Suprapubic skin (tissue), 4 donors: ENCODE measurements around the gene OSGEPL1. TPM values are rescaled to one million over a fixed set of nuclear protein-coding genes. Genes with fewer than 3 reads are reported as not detected.
A peak's percentile ranks its signal among the peaks of the same experiment; 100 is the strongest.

Experiments used
- DNase-seq, 2 donors: peaks; one replicate each; pipeline ENCODE4 v3.0.0-alpha.2; 2019; ENCODE audit warnings: low spot score in 2 of 2
- H3K27ac ChIP-seq: fragments of 200-600 bp; sonication (generic); one replicate; pipeline ENCODE4 v1.5.1; 2019
- H3K27me3 ChIP-seq: fragments of 200-600 bp; sonication (generic); one replicate; pipeline ENCODE4 v1.5.1; 2019
- H3K36me3 ChIP-seq: fragments of 200-600 bp; sonication (generic); one replicate; pipeline ENCODE4 v1.5.1; 2019
- H3K4me1 ChIP-seq: fragments of 200-600 bp; sonication (generic); one replicate; pipeline ENCODE4 v1.5.1; 2019
- H3K4me3 ChIP-seq: fragments of 200-600 bp; sonication (generic); one replicate; pipeline ENCODE4 v1.5.1; 2019; ENCODE audit warnings: mild to moderate bottlenecking
- H3K9me3 ChIP-seq: fragments of 200-600 bp; sonication (generic); one replicate; pipeline ENCODE4 v1.5.1; 2019
- CTCF ChIP-seq, 2 donors: fragments of 200-600 bp in 1 of 2; fragments of 450-650 bp in 1 of 2; sonication (generic) in 1 of 2; IDR thresholded peaks; one replicate each; pipeline ENCODE4 v1.5.1; 2016 to 2019; ENCODE audit warnings: antibody characterized with exemption in 2 of 2, mild to moderate bottlenecking in 1 of 2, moderate library complexity in 1 of 2
- EP300 ChIP-seq: sonication (generic); formaldehyde crosslinking; IDR thresholded peaks from one replicate; pipeline ENCODE4 v1.6.1; 2017; ENCODE audit warnings: antibody characterized with exemption
- POLR2A ChIP-seq, 2 donors: fragments of 450-650 bp; IDR thresholded peaks; one replicate each; pipeline ENCODE4 v1.6.1; 2017; ENCODE audit warnings: antibody characterized with exemption in 2 of 2, mild to moderate bottlenecking in 2 of 2, moderate library complexity in 2 of 2
- POLR2AphosphoS5 ChIP-seq, 3 donors: sonication (generic); formaldehyde crosslinking; IDR thresholded peaks; one replicate each; pipeline ENCODE4 v1.6.1; 2017; ENCODE audit warnings: antibody characterized with exemption in 3 of 3
- WGBS: methylation state at CpG from one replicate; pipeline ENCODE4 v1.1.5; 2018; 5-methylcytosine and 5-hydroxymethylcytosine counted together
- total RNA-seq, 4 donors: library from RNA; depleted of rRNA; stranded (reverse); fragments of >200 nt; gene quantifications; one replicate each; pipeline ENCODE4 v1.1.0, GENCODE V29; 2016

OSGEPL1 gene
- total RNA-seq, 4 donors from 2014 or later: 3.1 to 14.3 (median 8.9) TPM

- H3K4me3 ChIP-seq: no peak overlapping the region
- no peak for TF ChIP-seq EP300
- TF ChIP-seq CTCF (IDR thresholded peaks at IDR 0.05): peak; percentile 23 to 49
- TF ChIP-seq POLR2A (IDR thresholded peaks at IDR 0.05): no peak
- no peak for TF ChIP-seq POLR2AphosphoS5 (IDR thresholded peaks at IDR 0.05)
- 37% methylated on average over 6 of the region's 6 CpGs for WGBS
- H3K9me3 ChIP-seq: no peaks in the 10 kb centered on the region
- no peaks in the 10 kb centered on the region for H3K4me1 ChIP-seq
- no peak overlapping the region for H3K27ac ChIP-seq
- H3K27me3 ChIP-seq: no peaks in the 10 kb centered on the region
- no peak for DNase-seq
- peaks cover 3% of the 10 kb centered on the region for H3K36me3 ChIP-seq
These were observed 64.3 kb downstream of the OSGEPL1 start for GRCh38 chr2:189698020-189698887.

Other genes with a start within 250 kb of the OSGEPL1 start
- gene SLC40A1, start 182.0 kb downstream of the OSGEPL1 start, total RNA-seq: 10 to 100 TPM; 17.2 to 33.6 (median 19.6) TPM
- 10 to 100 TPM; 27.9 to 34.8 (median 31.7) TPM for gene ASNSD1, start 101.3 kb downstream of the OSGEPL1 start, total RNA-seq
- 10 to 100 TPM in 1 of 4 donors, 1 to 10 TPM in 2, under 1 TPM in 1; 0.95 to 11.0 (median 5.3) TPM for gene ANKAR, start 88.1 kb downstream of the OSGEPL1 start, total RNA-seq
- 100 to 1,000 TPM in 1 of 4 donors, 10 to 100 TPM in 3; 39.2 to 190 (median 74.8) TPM for gene ORMDL1, start 21.5 kb upstream of the OSGEPL1 start, total RNA-seq
- gene PMS1, start 21.7 kb upstream of the OSGEPL1 start, total RNA-seq: 10 to 100 TPM in 2 of 4 donors, 1 to 10 TPM in 2; 5.7 to 15.7 (median 11.0) TPM